CD14-positive monocyte (primary cell): Measurements from ENCODE around the gene SEMA3F. TPM values are rescaled to one million over a fixed set of nuclear protein-coding genes. Genes with fewer than 3 reads are reported as not detected.

Experiments used
- DNase-seq, 3 donors: peaks; one replicate each; pipeline ENCODE4 v3.0.0-alpha.2; 2011 to 2022
- H2AFZ ChIP-seq: 2 replicates; pipeline ENCODE4 v1.6.0; 2012; ENCODE audit warnings: mild to moderate bottlenecking, low read depth, low read length, inconsistent platforms; ENCODE audit not compliant: insufficient read depth, poor library complexity, severe bottlenecking
- H3K27ac ChIP-seq, 2 donors: 1 replicate in 1 of 2; 2 replicates in 1 of 2; pipeline ENCODE4 v1.5.1; 2012 to 2013; ENCODE audit warnings: low read length in 2 of 2, control low read depth in 1 of 2, inconsistent platforms in 1 of 2, low read depth in 1 of 2, mild to moderate bottlenecking in 1 of 2
- H3K27me3 ChIP-seq, 2 donors: one replicate each; pipeline versions ENCODE4 v1.6.0 to v1.6.1; 2011 to 2013; ENCODE audit warnings: low read length in 2 of 2; ENCODE audit not compliant: control insufficient read depth in 2 of 2, insufficient read depth in 2 of 2
- H3K36me3 ChIP-seq, 2 donors: replicated peaks in 1 of 2; 1 replicate in 1 of 2; 2 replicates in 1 of 2; pipeline versions ENCODE4 v1.5.1 to v1.6.1; 2012 to 2013; ENCODE audit warnings: low read length in 2 of 2, control low read depth in 1 of 2, inconsistent platforms in 1 of 2, mild to moderate bottlenecking in 1 of 2; ENCODE audit not compliant: insufficient read depth in 2 of 2, control insufficient read depth in 1 of 2
- H3K4me1 ChIP-seq, 2 donors: 1 replicate in 1 of 2; 2 replicates in 1 of 2; pipeline versions ENCODE4 v1.5.1 to v1.6.1; 2012 to 2013; ENCODE audit warnings: low read length in 2 of 2, control low read depth in 1 of 2, inconsistent platforms in 1 of 2, mild to moderate bottlenecking in 1 of 2, moderate library complexity in 1 of 2; ENCODE audit not compliant: insufficient read depth in 2 of 2, control insufficient read depth in 1 of 2
- H3K4me2 ChIP-seq: replicated peaks from 2 replicates; pipeline ENCODE3; 2012; ENCODE audit warnings: low read length, moderate library complexity, mild to moderate bottlenecking; ENCODE audit not compliant: poor library complexity, severe bottlenecking; ENCODE audit errors: extremely low read depth
- H3K4me3 ChIP-seq, 3 experiments: fragments of 200-600 bp in 1 of 3; sonication (generic) in 1 of 3; replicated peaks in 1 of 3; 1 replicate in 2 of 3; 2 replicates in 1 of 3; pipeline ENCODE4 v1.5.1; 2011 to 2013; ENCODE audit warnings: low read length in 3 of 3, mild to moderate bottlenecking in 3 of 3, control low read depth in 2 of 3, low read depth in 2 of 3, inconsistent platforms in 1 of 3, moderate library complexity in 1 of 3
- H3K79me2 ChIP-seq: 2 replicates; pipeline ENCODE4 v1.6.0; 2012; ENCODE audit warnings: mild to moderate bottlenecking, control low read depth, inconsistent platforms, low read length, moderate library complexity; ENCODE audit not compliant: insufficient read depth
- H3K9ac ChIP-seq: 2 replicates; pipeline ENCODE4 v1.6.0; 2017; ENCODE audit warnings: low read length, mild to moderate bottlenecking; ENCODE audit not compliant: insufficient read depth, poor library complexity, severe bottlenecking
- H3K9me3 ChIP-seq, 2 donors: replicated peaks in 1 of 2; 1 replicate in 1 of 2; 2 replicates in 1 of 2; pipeline versions ENCODE4 v1.5.1 to v1.6.1; 2012 to 2013; ENCODE audit warnings: low read length in 2 of 2, control low read depth in 1 of 2; ENCODE audit not compliant: control insufficient read depth in 1 of 2, insufficient read depth in 1 of 2
- H4K20me1 ChIP-seq: 2 replicates; pipeline ENCODE4 v1.6.0; 2012; ENCODE audit warnings: mild to moderate bottlenecking, low read length, control low read depth, moderate library complexity; ENCODE audit not compliant: insufficient read depth
- H3K27ac Mint-ChIP-seq, 7 donors: one replicate each; pipeline ENCODE4 v1.8.0; 2020; ENCODE audit warnings: mild to moderate bottlenecking in 7 of 7, mixed read lengths in 7 of 7, moderate library complexity in 6 of 7, inconsistent platforms in 2 of 7
- H3K27me3 Mint-ChIP-seq, 3 donors: one replicate each; pipeline ENCODE4 v1.8.0; 2021 to 2022; ENCODE audit warnings: low read depth in 3 of 3, mild to moderate bottlenecking in 3 of 3, mixed read lengths in 3 of 3, moderate library complexity in 3 of 3, inconsistent platforms in 1 of 3
- H3K36me3 Mint-ChIP-seq, 2 donors: one replicate each; pipeline ENCODE4 v1.8.0; 2020; ENCODE audit warnings: mixed read lengths in 2 of 2, inconsistent platforms in 1 of 2, mild to moderate bottlenecking in 1 of 2
- H3K4me1 Mint-ChIP-seq: one replicate; pipeline ENCODE4 v1.8.0; 2020; ENCODE audit warnings: mild to moderate bottlenecking, mixed read lengths
- H3K4me3 Mint-ChIP-seq, 2 donors: one replicate each; pipeline ENCODE4 v1.8.0; 2020; ENCODE audit warnings: mild to moderate bottlenecking in 2 of 2, mixed read lengths in 2 of 2, moderate library complexity in 1 of 2
- H3K9me3 Mint-ChIP-seq, 7 donors: one replicate each; pipeline ENCODE4 v1.8.0; 2020 to 2022; ENCODE audit warnings: mixed read lengths in 7 of 7, mild to moderate bottlenecking in 6 of 7, moderate library complexity in 6 of 7, inconsistent platforms in 2 of 7
- WGBS: methylation state at CpG from one replicate; pipeline ENCODE4 v1.1.5; 2013; ENCODE audit warnings: missing lambda C conversion rate; ENCODE audit not compliant: insufficient coverage; 5-methylcytosine and 5-hydroxymethylcytosine counted together
- intact Hi-C, 2 donors: fragments of 100-400 bp; cut with micrococcal nuclease; formaldehyde crosslinking; loops; one replicate each; pipeline versions ENCODE4 v1.15.0 to v1.15.1; 2023
- polyA plus RNA-seq, 3 donors: library from polyadenylated mRNA; depleted of rRNA in 1 of 3; unstranded in 2 of 3; stranded (reverse) in 1 of 3; fragments of 300-500 nt in 2 of 3; fragments of >200 nt in 1 of 3; fragmentation: Illumina TruSeq in 2 of 3; gene quantifications; 1 replicate in 2 of 3; 2 replicates in 1 of 3; pipeline ENCODE4 v1.2.3, GENCODE V29; 2012 to 2021
- TF ChIP-seq, protein P1 (sequence below): fragments of 200-600 bp; IDR thresholded peaks from one replicate; pipeline ENCODE4 v1.8.0; 2022; ENCODE audit warnings: antibody characterized with exemption, mild to moderate bottlenecking

The SEMA3F gene
- polyA plus RNA-seq, 3 donors = 0.01 TPM; not detected in 2

DNA sequence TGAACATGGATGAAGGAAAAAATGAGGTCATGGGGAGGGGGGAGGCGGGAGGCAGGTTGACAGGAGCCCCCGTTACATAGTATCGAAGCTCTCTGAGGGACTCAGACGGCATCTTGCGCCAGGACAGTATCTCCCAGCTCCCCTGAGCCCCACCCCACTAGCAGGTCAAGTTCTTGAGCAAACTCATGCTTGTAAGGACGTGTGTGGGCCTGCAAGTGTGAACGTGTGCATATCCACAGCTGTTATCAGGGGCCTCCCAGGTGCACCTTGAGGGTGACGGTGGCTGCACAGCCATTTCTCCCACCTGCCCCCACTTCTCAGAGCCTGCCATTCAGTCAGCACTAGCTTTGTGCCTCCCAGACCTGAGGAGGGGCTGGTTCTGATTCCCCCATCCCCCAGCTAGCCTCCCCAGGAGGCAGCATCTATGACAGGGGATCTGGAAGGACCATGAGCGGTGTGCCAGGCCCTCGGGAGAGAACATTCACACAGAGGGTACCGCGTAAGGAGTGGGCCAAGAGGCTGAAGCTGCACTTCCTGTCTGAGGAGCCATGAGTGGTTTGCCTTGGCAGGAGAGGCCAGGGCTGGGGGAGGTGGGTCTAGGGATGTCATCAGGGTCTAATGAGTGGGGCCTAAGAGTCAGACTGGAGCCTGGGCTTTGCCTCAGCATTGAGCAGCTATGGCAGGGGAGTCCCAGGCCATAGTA, 2.9 kb downstream of the SEMA3F start:
- Histone ChIP-seq H4K20me1 (peaks cover 8% of the 10 kb centered on the region), H3K27ac (no peak overlapping the region), H3K27me3 (peaks cover 19 to 48% of the 10 kb centered on the region in 2 donors), H3K4me1 (peaks cover 10 to 19% of the 10 kb centered on the region in 2 donors), H3K9ac (no peak overlapping the region), H3K79me2 (no peaks in the 10 kb centered on the region), H3K4me3 (no peak overlapping the region), H2AFZ (no peak overlapping the region), H3K9me3 (peaks cover 0 to 16% of the 10 kb centered on the region in 2 donors), H3K36me3 (no peaks in the 10 kb centered on the region), H3K4me2 (no peak overlapping the region)
- Mint-ChIP-seq H3K36me3 (peaks cover 4 to 10% of the 10 kb centered on the region in 2 donors), H3K9me3 (peaks cover 0 to 16% (median 6%) of the 10 kb centered on the region in 7 donors), H3K27ac (peak overlapping the region in 1 of 7 donors; percentile 37), H3K4me1 (peaks cover 25% of the 10 kb centered on the region), H3K27me3 (peaks cover 41 to 54% (median 51%) of the 10 kb centered on the region in 3 donors), H3K4me3 (peak overlapping the region in 1 of 2 donors; percentile 71)
- intact Hi-C loops = no loop called here
- no peak for DNase-seq
- TF ChIP-seq, protein P1, sequence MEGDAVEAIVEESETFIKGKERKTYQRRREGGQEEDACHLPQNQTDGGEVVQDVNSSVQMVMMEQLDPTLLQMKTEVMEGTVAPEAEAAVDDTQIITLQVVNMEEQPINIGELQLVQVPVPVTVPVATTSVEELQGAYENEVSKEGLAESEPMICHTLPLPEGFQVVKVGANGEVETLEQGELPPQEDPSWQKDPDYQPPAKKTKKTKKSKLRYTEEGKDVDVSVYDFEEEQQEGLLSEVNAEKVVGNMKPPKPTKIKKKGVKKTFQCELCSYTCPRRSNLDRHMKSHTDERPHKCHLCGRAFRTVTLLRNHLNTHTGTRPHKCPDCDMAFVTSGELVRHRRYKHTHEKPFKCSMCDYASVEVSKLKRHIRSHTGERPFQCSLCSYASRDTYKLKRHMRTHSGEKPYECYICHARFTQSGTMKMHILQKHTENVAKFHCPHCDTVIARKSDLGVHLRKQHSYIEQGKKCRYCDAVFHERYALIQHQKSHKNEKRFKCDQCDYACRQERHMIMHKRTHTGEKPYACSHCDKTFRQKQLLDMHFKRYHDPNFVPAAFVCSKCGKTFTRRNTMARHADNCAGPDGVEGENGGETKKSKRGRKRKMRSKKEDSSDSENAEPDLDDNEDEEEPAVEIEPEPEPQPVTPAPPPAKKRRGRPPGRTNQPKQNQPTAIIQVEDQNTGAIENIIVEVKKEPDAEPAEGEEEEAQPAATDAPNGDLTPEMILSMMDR = no peak
- WGBS = 69% methylated on average over 4 of the region's 12 CpGs

GRCh38 chr3:50158530-50159146, 3.5 kb downstream of the SEMA3F start:
- no peak for DNase-seq
- H3K4me3 Mint-ChIP-seq = peak overlapping the region in 1 of 2 donors; percentile 16
- Histone ChIP-seq H3K27me3 (peaks cover 17 to 41% of the 10 kb centered on the region in 2 donors), H4K20me1 (peaks cover 8% of the 10 kb centered on the region), H3K4me2 (no peak overlapping the region), H2AFZ (no peak overlapping the region), H3K36me3 (no peaks in the 10 kb centered on the region), H3K4me1 (peaks cover 10 to 18% of the 10 kb centered on the region in 2 donors), H3K79me2 (no peaks in the 10 kb centered on the region), H3K4me3 (no peak overlapping the region), H3K9me3 (peaks cover 0 to 16% of the 10 kb centered on the region in 2 donors), H3K27ac (no peak overlapping the region), H3K9ac (no peak overlapping the region)
- intact Hi-C loops = no loop called here
- peaks cover 4 to 10% of the 10 kb centered on the region in 2 donors for H3K36me3 Mint-ChIP-seq
- TF ChIP-seq, protein P1 = no peak
- 80% methylated on average over 3 of the region's 10 CpGs for WGBS
- H3K27ac Mint-ChIP-seq = peak overlapping the region in 1 of 7 donors; percentile 37
- peaks cover 24% of the 10 kb centered on the region for H3K4me1 Mint-ChIP-seq
- peaks cover 0 to 16% (median 6%) of the 10 kb centered on the region in 7 donors for H3K9me3 Mint-ChIP-seq
- peaks cover 34 to 47% (median 45%) of the 10 kb centered on the region in 3 donors for H3K27me3 Mint-ChIP-seq
